ES-I3 (cell line): ENCODE measurements around the gene SMIM5.

Experiments used
- H3K36me3 ChIP-seq: 2 replicates; pipeline ENCODE4 v1.6.1; 2013; ENCODE audit warnings: mild to moderate bottlenecking, low read length, control low read depth, moderate library complexity; ENCODE audit not compliant: insufficient read depth
- H3K4me1 ChIP-seq: 2 replicates; pipeline ENCODE4 v1.6.1; 2013; ENCODE audit warnings: mild to moderate bottlenecking, control low read depth, low read length; ENCODE audit not compliant: insufficient read depth
- H3K9ac ChIP-seq: 2 replicates; pipeline ENCODE4 v1.6.1; 2013; ENCODE audit warnings: low read depth, mild to moderate bottlenecking, low read length, moderate library complexity
- H3K9me3 ChIP-seq: 2 replicates; pipeline ENCODE4 v1.6.1; 2013; ENCODE audit warnings: mild to moderate bottlenecking, low read length, moderate library complexity; ENCODE audit not compliant: control insufficient read depth, insufficient read depth

Gene SMIM5

DNA sequence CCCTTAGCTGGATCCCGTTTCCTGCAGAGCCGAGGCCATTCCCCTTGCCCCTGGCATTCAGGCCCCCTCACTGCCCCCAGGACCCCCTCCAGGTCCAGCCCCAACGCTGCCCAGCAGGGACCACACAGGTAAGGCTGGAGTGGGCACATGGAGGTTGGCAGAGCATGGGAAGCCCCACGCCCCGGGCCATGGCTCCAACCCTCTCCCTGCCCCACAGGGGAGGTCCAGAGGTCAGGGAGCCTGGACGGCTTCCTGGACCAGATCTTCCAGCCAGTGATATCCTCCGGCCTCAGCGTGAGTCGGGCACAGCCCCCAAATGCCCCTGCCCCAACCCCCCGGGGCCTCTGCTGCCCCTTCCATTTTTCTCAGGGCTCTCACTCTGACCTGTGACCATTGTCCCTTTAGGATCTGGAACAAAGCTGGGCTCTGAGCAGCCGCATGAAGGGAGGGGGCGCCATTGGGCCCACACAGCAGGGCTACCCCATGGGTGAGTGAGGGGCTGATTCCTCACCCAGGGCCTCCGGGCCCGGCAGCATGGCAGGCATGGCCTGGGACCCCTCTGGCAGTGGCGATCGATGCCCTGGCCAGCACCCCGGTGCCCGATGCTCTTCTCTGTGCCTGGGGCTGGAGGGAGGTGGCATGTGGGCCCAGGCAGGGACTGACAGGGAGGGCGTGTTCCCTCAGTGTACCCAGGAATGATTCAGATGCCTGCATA is 18.5 kb upstream of the SMIM5 start:
- H3K9ac ChIP-seq = no peak overlapping the region
- H3K4me1 ChIP-seq = no peaks in the 10 kb centered on the region
- H3K9me3 ChIP-seq = no peaks in the 10 kb centered on the region
- H3K36me3 ChIP-seq = no peaks in the 10 kb centered on the region

DNA sequence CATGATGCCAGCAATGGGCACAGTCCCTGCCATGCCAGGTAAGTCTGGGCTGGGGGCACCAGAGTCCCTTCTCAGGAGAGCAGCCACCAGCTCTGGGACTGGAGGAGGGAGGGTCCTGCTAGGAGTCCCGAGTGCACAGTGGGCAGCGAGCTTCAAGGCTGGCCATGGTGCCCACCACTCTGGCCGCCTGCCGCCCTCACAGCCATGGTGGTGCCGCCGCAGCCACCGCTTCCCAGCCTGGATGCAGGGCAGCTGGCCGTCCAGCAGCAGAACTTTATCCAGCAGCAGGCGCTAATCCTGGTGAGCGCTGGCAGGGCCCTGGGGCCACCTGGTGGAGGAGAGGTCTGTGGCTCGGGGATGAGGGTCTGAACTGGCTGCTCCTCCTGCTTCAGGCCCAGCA is 17.9 kb upstream of the SMIM5 start:
- H3K4me1 ChIP-seq = no peaks in the 10 kb centered on the region
- no peaks in the 10 kb centered on the region for H3K9me3 ChIP-seq
- H3K36me3 ChIP-seq = no peaks in the 10 kb centered on the region
- H3K9ac ChIP-seq = no peak overlapping the region

DNA sequence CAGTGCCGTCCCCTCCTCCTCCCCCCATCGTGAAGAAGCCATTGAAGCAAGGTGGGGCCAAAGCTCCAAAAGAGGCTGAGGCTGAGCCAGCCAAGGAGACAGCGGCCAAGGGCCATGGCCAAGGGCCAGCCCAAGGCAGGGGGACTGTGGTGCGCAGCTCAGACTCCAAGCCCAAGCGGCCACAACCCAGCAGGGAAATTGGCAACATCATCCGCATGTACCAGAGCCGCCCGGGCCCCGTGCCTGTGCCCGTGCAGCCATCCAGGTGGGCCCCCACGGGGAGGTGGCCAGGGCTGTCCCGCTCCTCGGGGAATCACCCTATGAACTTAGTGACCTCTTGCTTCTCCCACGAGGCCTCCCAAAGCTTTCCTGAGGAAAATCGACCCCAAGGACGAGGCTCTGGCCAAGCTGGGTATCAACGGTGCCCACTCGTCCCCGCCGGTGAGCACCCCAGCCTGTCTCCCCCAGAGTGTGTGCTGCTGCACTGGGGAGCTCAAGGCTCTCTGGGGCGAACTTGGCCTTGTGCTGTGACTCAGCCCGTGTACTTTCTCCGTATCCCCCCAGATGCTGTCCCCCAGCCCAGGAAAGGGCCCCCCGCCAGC is 16.6 kb upstream of the SMIM5 start:
- Histone ChIP-seq H3K9me3 (no peaks in the 10 kb centered on the region), H3K36me3 (no peaks in the 10 kb centered on the region), H3K4me1 (no peaks in the 10 kb centered on the region), H3K9ac (no peak overlapping the region)

DNA sequence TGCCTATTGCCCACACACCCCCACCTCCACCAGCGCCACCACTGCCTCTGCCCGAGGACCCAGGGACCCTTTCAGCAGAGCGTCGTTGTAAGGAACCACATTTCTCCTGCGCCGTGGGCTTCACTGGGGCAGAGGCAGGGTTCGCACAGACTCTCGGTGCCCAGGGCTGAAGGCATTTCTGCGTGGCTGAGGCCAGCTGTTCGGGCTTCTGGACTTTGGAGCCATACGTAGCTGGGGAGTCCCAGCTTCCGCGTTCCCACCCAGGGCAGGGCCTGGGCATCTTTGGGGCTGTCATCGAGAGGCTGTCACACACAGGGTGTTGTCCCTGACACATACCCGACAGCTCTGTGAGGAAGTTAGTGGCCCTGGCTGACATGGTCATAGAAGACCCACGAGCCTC is 16.0 kb upstream of the SMIM5 start:
- H3K4me1 ChIP-seq = no peaks in the 10 kb centered on the region
- H3K9me3 ChIP-seq = no peaks in the 10 kb centered on the region
- H3K9ac ChIP-seq = no peak overlapping the region
- H3K36me3 ChIP-seq = no peaks in the 10 kb centered on the region

DNA sequence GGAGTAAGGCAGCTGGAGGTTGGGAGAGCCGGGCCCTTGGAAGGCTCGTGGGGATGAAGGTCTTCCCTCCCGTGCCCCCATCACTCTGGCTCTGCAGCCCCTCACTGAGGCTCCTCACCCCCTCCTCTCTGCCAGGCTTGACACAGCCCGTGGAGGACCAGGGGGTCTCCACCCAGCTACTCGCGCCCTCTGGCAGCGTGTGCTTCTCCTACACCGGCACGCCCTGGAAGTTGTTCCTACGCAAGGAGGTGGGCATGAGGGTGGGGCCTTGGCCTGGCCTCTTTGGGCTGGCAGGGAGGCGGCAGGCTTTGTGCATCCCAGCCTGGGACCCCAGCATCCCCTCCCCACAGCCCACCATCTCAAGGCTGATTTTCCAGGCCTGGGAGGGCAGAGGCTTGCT is 15.6 kb upstream of the SMIM5 start:
- Histone ChIP-seq H3K9ac (no peak overlapping the region), H3K4me1 (no peaks in the 10 kb centered on the region), H3K9me3 (no peaks in the 10 kb centered on the region), H3K36me3 (no peaks in the 10 kb centered on the region)

DNA sequence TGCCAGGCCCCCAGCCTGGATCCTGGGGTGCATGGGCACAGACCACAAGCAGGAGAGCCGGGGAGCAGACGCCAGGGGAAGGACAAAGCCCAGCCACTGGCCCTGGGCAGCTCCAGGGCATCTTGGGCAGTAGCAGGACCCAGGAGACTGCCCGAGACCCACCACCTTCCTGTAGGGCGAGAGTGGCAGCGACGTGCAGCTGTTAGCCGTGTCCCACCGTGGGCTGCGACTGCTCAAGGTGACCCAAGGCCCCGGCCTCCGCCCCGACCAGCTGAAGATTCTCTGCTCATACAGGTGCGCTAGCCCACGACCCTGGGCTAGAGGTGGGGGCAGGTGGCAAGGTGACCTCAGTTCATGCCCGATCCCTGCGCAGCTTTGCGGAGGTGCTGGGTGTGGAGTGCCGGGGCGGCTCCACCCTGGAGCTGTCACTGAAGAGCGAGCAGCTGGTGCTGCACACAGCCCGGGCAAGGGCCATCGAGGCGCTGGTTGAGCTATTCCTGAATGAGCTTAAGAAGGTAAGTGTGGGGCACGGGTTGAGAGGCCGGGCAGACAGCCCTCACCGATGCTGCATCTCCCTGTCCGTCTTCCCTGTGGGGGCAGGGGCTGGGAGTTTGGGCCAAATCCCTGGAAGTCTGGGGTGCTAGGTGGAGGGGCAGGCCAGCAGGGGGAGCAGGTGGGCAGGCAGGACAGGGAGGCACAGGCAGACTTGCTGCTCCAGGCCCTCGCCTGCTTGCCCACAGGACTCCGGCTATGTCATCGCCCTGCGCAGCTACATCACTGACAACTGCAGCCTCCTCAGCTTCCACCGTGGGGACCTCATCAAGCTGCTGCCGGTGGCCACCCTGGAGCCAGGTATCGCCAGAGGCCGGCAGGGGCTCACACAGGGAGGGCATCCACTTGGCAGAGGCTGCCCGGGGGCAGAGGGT is 13.5 kb upstream of the SMIM5 start:
- H3K9ac ChIP-seq = no peak overlapping the region
- H3K9me3 ChIP-seq = no peaks in the 10 kb centered on the region
- no peaks in the 10 kb centered on the region for H3K4me1 ChIP-seq
- no peaks in the 10 kb centered on the region for H3K36me3 ChIP-seq

DNA sequence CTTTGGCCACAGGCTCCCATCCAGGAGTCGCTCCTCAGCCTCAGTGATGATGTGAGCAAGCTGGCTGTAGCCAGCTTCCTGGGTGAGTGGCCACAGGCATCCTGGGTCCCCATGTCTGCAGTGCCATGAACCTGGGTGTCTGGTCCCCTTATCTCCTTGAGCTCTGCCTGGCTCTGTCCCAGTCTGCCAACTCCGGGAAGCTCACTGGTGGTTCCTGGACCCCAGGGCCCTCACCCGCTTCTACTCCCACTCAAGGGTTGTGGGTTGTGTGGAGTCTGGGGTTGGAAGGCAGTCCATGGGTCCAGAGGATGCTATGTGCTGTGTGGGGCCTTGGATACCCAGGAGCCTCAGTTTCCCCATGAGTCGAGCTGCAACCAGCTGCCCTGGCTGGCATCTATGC is 11.7 kb upstream of the SMIM5 start:
- no peak overlapping the region for H3K9ac ChIP-seq
- no peaks in the 10 kb centered on the region for H3K36me3 ChIP-seq
- no peaks in the 10 kb centered on the region for H3K4me1 ChIP-seq

DNA sequence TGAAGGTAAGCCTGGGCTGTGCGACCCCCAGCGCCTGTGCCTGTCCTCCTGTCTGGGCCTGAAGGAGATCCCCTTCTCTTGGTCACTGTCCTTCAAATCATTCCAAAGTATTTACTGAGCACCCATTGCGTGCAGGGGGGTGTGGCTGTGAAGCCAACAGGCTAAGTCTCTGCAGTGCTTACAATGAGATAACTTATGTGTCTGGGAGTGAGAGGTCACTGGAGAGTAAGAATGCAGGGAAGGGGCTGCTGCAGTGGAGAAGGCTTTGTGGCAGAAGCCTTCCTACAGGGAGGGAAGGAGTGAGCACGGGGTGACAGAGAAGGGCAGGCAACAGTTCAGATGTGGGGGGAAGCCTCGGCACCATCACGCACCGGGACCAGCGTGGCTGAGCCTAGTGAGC is 11.2 kb upstream of the SMIM5 start:
- no peaks in the 10 kb centered on the region for H3K4me1 ChIP-seq
- no peaks in the 10 kb centered on the region for H3K36me3 ChIP-seq
- H3K9me3 ChIP-seq = no peaks in the 10 kb centered on the region
- H3K9ac ChIP-seq = no peak overlapping the region

More for the DNA sequence above, 11.7 kb upstream of the SMIM5 start:
- H3K9me3 ChIP-seq = no peaks in the 10 kb centered on the region

DNA sequence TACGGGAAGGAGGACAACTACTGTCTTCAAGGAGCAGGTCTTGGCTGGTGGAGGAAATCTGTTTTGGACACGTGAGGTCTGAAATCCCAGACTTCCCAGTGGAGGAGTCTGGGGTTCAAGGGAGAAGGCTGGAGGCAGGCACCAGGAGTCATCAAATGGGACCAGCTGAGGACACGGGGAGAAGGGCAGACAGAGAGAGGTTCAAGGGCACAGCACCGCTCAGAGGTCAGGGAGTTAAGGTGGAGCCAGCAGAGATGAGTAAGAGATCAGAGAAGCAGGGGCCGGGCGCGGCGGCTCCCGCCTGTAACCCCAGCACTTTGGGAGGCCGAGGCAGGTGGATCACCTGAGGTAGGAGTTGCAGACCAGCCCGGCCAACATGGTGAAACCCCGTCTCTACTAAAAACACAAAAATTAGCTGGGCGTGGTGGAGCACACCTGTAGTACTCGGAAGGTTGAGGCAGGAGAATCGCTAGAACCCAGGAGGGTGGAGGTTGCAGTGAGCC is 10.4 kb upstream of the SMIM5 start:
- Histone ChIP-seq H3K9ac (no peak overlapping the region), H3K4me1 (no peaks in the 10 kb centered on the region), H3K36me3 (no peaks in the 10 kb centered on the region), H3K9me3 (no peaks in the 10 kb centered on the region)

DNA sequence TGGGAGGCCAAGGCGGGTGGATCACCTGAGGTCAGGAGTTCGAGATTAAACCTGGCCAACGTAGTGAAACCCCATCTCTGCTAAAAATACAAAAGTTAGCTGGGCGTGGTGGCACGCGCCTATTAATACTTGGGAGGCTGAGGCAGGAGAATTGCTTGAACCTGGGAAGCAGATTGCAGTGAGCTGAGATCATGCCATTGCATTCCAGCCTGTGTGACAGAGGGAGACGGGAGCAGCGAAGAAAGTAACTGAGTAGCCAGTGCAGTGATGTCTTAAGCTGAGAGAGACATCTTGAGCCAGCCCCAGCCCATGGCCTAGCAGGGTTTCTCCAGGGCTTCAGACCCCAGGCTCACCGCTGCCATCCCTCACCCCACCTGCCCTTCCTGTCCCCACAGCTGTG is 9.8 kb upstream of the SMIM5 start:
- no peaks in the 10 kb centered on the region for H3K9me3 ChIP-seq
- H3K9ac ChIP-seq = no peak overlapping the region
- H3K36me3 ChIP-seq = no peaks in the 10 kb centered on the region
- no peaks in the 10 kb centered on the region for H3K4me1 ChIP-seq

DNA sequence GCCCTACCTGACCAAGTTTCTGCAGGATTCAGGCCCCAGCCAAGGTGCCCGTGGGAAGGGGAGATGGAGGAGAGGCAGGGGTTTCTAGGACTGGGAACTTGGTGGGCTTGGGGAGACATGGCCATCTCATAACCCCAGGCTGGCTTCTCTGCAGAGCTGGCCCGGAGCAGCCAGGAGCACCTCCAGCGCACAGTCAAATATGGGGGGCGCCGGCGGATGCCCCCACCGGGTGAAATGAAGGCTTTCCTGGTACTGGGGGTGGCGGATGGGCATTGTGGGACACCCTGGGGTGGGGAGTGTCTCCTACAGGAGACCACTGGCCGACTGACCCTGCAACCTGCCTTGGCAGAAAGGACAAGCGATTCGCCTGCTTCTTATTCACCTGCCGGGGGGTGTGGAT is 9.2 kb upstream of the SMIM5 start:
- Histone ChIP-seq H3K9me3 (no peaks in the 10 kb centered on the region), H3K4me1 (no peaks in the 10 kb centered on the region), H3K36me3 (no peaks in the 10 kb centered on the region), H3K9ac (no peak overlapping the region)

DNA sequence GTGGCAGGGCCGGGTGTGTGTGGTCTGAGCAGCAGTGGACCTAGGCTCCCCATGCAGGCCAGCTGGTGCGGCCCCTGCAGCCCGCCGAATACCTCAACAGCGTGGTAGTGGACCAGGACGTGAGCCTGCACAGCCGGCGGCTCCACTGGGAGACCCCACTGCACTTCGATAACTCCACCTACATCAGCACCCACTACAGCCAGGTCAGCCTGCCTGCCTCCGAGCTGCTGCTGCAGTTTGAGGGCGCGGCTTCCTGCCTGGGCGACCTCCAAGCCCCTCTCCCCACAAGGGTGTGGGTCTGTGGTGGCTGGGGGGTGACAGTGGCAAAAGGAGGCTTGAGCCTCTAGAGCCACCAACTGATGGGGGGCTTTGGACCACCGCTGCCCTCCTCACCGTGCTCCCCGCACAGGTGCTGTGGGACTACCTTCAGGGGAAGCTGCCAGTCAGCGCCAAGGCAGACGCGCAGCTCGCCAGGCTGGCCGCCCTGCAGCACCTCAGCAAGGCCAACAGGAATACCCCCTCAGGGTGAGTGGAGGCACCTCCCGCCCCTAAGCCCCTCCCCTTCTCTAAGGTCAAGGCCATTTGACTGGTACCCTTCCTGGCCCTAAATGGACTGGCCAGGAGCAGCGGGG is 8.4 kb upstream of the SMIM5 start:
- Histone ChIP-seq H3K4me1 (no peaks in the 10 kb centered on the region), H3K9ac (no peak overlapping the region), H3K36me3 (no peaks in the 10 kb centered on the region), H3K9me3 (no peaks in the 10 kb centered on the region)

DNA sequence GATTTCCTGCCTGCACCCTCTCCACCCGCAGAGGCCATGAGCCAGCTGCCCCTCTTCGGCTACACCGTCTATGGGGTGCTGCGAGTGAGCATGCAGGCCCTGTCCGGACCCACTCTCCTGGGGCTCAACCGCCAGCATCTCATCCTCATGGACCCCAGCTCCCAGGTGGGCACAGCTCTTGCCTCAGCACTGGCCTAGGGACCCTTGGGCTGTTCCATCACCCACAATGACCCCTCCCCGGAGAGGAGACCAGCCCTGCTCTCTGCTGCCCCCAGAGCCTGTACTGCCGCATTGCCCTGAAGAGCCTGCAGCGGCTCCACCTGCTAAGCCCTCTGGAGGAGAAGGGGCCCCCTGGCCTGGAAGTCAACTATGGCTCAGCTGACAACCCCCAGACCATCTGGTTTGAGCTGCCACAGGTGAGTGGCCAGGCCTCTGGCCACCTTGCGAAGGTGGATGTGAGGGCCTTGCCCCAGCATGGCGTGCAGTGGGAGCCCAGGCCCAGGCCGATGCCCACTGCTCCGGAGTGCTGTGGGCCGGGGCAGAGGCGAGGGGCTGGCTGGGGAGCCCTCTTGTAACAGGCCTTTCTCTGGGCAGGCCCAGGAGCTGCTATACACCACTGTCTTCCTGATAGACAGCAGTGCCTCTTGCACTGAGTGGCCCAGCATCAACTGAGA is 7.3 kb upstream of the SMIM5 start:
- no peaks in the 10 kb centered on the region for H3K36me3 ChIP-seq
- H3K9me3 ChIP-seq = no peaks in the 10 kb centered on the region
- H3K9ac ChIP-seq = no peak overlapping the region
- H3K4me1 ChIP-seq = no peaks in the 10 kb centered on the region

DNA sequence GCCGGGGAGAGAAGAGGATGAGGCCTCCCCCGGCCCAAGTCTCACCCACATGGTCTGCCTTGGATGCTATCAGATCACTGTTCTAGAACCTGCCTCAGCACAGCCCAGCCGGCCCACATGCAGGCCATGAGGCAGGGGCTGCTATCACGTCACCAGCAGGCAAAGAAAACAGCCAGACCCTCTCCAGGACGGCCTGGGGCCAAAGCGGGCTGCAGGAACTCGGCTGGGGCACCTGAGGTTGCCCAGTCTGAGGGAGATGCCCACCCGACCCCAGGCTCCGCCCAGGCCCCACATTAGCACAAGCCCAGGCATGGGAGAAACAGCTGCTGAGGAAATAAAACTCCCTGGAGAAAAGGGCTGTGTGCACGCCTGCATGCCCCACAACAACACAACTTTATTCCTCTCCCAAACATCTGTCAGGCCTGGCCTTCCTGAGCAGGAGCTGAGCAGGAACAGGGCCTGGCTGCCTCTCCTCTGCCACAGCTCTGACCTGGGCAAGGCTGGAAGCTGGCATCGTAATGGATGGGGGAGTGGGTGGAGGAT is 6.7 kb upstream of the SMIM5 start:
- no peaks in the 10 kb centered on the region for H3K4me1 ChIP-seq
- H3K36me3 ChIP-seq = no peaks in the 10 kb centered on the region; the same call in 1 of the 2 replicates
- H3K9ac ChIP-seq = no peak overlapping the region
- no peaks in the 10 kb centered on the region for H3K9me3 ChIP-seq
